SIG-M5 treated with dmso at 0.1 percent for 504 hours (cell line): ENCODE data around the gene PAGE2.
"Not testable (repeated sequence)": the region's sequence is repeated elsewhere in the genome, so short reads cannot be mapped to it uniquely, and the experiment has no call there.

Source experiments
- DNase-seq: peaks from one replicate; lab custom pipeline; 2025; ENCODE audit not compliant: unreplicated experiment; lab: John Stamatoyannopoulos, UW

The PAGE2 gene

DNA sequence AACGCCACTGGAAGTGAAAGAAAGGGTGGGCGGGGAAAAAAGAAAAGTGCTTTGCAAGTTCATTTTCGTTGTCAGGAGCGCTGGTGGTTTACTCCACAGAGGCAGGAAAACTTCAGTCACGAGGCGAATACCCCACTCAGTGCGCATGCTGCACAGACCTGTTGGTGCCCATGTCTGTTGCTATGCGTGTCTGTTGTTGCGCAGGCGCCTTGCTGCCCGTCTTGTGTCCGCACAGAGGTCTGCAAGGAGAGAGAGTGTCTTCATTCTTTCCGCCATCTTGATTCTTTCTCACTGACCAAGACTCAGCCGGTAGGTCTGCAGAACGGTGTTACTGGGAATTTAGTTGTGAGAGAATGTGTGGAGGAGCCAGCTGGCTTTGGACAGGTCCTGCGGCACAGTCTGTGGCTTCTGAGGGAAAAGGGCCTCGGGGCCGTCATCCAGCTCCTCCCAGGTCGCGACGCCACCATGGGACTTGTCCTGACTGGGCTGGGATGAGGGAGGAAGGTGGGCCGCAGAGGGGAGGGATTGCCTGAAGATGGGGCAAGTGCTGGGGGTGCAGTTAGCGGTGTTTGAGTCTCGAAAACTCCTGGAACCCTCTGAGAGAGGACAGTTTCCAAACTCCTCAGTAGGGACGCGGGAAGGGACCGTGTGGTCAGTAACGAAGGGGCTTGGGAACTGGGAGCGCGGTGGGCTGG lies at the start of gene PAGE2:
Gene PAGE2, plus strand, starts transcription at position 224 of the 695 bp plus-strand sequence. CDS start 1,003 bp downstream, outside the sequence.
- DNase-seq: no peak

- no peak for DNase-seq
Measured at GRCh38 chrX:55039471-55039870, 49.3 kb upstream of the PAGE2 start.

DNA sequence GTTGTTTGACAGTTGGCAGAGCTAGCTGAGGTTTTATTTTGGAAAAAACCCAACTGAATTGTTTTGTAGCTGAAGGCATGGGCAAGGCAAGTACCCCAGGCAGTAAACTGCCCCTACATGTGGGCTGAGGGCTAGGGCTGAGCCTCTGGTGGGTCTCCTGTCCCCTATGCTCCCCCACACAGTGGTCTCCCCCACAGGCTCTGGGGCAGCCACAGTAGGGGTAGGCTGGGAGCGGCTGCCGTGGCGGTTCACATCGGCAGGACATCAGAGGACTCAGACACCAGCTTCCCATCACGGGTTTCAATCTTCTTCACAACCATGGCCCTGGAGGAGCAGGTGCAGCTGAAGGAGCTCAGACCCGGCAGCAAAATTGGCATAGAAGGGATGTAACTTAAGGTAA lies 47.3 kb upstream of the PAGE2 start:
- DNase-seq: no peak

- not testable (repeated sequence) for DNase-seq
Measured at GRCh38 chrX:55050599-55050998, 38.2 kb upstream of the PAGE2 start.

DNA sequence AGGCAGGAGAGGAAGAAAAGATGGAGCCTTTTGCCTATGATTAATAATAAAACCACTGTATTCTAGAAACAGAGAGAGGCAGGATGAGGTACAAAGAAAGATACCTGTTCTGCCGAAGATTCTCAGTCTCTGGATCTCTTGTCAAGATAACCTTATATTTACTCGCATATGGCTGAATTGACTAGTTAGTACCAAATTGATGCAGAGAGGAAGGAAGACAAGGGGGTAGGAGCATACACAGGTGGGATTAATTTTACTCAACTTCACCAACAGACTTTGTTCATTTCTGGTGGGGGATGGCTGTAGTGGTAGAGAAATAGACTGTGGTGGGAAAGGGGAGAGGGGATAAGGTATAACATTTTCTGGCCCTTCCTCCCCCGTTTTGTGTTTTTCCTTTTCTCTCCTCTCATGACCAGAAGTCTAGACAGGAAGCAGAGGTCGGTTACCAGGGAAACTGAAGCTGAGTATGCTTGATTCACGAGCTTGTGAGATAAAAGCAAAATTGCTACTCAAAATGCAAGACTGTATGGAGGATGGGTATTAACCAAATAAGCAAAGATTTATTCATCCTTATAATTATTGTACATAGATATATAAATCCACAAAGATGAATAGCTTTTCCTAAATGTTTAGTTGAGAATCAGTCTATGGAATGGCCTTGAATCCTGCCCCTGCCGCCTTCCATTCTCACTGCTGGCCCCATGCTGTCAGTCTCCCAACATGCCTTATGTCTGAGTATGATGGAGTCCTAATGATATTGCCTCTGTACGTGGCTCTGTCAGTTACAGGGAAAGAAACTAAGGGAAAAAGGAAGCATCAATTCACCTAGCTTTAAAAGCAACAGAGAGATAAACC lies 31.8 kb upstream of the PAGE2 start:
- no peak for DNase-seq

GRCh38 chrX:55057675-55058249 lies 31.1 kb upstream of the PAGE2 start:
- peak; percentile 22 for DNase-seq

DNA sequence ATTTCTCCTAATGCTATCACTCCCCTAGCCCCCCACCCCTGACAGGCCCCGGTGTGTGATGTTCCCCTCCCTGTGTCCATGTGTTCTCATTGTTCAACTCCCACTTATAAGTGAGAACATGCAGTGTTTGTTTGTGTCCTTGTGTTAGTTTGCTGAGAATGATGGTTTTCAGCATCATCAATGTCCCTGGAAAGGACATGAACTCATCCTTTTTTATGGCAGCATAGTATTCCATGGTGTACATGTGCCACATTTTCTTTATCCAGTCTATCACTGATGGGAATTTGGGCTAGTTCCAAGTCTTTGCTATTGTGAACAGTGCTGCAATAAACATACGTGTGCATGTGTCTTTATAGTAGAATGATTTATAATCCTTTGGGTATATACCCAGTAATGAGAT lies 21.6 kb upstream of the PAGE2 start:
- not testable (repeated sequence) for DNase-seq

- DNase-seq: no peak
Measured at GRCh38 chrX:55072286-55072685, 16.5 kb upstream of the PAGE2 start.

DNA sequence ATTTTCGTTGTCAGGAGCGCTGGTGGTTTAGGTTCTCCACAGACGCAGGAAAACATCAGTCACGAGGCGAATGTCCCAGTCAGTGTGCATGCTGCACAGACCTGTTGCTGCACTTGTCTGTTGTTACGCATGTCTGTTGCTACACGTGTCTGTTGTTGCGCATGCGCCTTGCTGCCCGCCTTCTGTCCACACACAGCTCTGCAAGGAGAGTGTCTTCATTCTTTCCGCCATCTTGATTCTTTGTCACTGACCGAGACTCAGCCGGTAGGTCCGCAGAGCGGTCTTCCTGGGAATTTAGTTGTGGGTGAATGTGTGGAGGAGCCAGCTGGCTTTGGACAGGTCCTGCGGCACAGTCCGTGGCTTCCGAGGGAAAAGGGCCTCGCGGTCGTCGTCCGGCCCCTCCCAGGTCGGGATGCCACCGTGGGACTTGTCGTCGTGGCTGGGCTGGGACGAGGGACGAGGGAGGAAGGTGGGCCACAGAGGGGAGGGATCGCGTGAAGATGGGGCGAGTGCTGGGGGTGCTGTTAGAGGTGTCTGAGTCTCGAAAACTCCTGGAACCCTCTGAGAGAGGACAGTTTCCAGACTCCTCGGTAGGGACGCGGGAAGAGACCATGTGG lies 13.9 kb upstream of the PAGE2 start, which contains the start of gene PAGE2B:
Gene PAGE2B, plus strand, starts transcription at position 180 of the 617 bp plus-strand sequence. CDS start 1,012 bp downstream, outside the sequence.
- DNase-seq: no peak

DNA sequence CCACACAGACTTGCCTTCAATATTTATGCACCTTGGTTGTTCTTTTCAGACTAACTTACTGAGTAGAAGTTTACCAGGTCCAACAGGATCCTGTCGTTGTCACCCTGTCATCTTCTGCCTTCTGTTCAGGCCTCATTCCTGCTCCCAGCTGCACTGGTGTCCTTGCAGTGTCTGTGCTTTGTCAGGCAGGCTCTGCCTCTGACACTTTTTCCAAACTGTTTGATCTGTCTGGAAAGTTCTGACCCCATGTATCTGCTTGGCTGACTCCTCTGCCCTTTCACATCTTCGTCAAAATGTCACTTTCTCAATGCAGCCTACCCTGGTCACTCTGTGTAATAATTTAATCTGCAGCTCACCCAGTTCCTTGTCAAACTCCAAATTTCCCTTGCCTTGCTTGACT lies 9.9 kb downstream of the PAGE2 start:
- DNase-seq: no peak

- no peak for DNase-seq
Measured at GRCh38 chrX:55099162-55099561, 10.3 kb downstream of the PAGE2 start.

- no peak for DNase-seq
Measured at GRCh38 chrX:55102754-55103153, 13.9 kb downstream of the PAGE2 start.

- DNase-seq: no peak
Measured at GRCh38 chrX:55107262-55107661, 18.4 kb downstream of the PAGE2 start.

GRCh38 chrX:55107911-55108310 lies 19.1 kb downstream of the PAGE2 start:
- no peak for DNase-seq

- no peak for DNase-seq
Measured at GRCh38 chrX:55109306-55109705, 20.5 kb downstream of the PAGE2 start.

- no peak for DNase-seq
Measured at GRCh38 chrX:55111578-55112254, 22.9 kb downstream of the PAGE2 start.

DNA sequence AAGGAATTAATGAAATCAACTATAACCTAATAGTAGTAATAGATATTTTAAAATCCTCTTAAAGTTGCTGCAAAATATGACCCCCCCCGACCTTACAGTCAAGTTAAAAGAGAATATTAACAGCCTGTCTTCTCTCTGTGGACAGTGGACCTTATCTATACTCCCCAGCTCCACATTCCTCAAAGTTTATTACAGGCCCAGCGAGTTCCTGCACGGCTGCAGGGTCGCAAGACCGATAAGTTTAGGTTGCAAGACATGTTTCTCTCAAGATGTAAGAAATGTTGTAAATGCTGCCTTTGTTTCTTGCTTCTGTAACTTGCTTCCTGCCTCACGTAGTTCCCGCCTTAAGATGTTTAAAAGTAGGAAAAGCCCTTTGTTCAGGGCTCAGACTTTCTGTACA lies 27.8 kb downstream of the PAGE2 start:
- DNase-seq: not testable (repeated sequence)

GRCh38 chrX:55118574-55118973 lies 29.8 kb downstream of the PAGE2 start:
- no peak for DNase-seq

DNA sequence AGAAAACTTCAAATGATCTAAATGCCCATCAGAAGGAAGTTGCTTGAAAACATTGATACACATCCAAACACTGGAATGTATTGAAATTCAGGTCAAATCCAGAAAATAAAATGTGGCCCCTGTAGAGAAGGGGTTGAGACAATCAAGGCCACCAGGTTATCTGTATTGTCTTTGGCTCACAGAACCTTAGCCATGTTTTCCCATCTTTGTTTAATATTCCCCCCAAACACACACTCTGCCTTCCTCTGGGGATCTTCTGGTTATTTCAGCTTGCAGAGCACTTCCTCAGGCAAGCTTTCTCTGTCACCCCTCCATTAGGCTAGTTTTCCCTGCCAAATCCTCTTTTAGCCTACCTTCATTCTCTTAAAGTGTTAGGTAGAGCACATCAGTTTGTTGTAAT lies 30.5 kb downstream of the PAGE2 start:
- no peak for DNase-seq

GRCh38 chrX:55119712-55120111 lies 30.9 kb downstream of the PAGE2 start:
- no peak for DNase-seq
